Gastroesophageal sphincter (tissue), 4 donors: ENCODE data around the gene PTBP3. TPM values are rescaled to one million over a fixed set of nuclear protein-coding genes. Genes with fewer than 3 reads are reported as not detected.

ENCODE experiments used
- ATAC-seq: fragments of 150-250 bp; one replicate; pipeline ENCODE4 v1.9.1; 2016; ENCODE audit warnings: mild to moderate bottlenecking, moderate library complexity
- H3K27ac ChIP-seq, 4 donors: fragments of 200-600 bp; sonication (generic) in 3 of 4; 1 replicate in 3 of 4; 2 replicates in 1 of 4; pipeline ENCODE4 v1.5.1; 2016 to 2019
- H3K27me3 ChIP-seq: fragments of 200-600 bp; sonication (generic); one replicate; pipeline ENCODE4 v1.5.1; 2019
- H3K36me3 ChIP-seq, 2 donors: fragments of 200-600 bp; sonication (generic); one replicate each; pipeline ENCODE4 v1.5.1; 2019; ENCODE audit warnings: control low read depth in 1 of 2
- H3K4me1 ChIP-seq, 3 donors: fragments of 200-600 bp; sonication (generic); 1 replicate in 2 of 3; 2 replicates in 1 of 3; pipeline ENCODE4 v1.5.1; 2016 to 2019; ENCODE audit warnings: control low read depth in 2 of 3
- H3K4me3 ChIP-seq, 2 donors: fragments of 200-600 bp; sonication (generic); one replicate each; pipeline ENCODE4 v1.5.1; 2019; ENCODE audit warnings: mild to moderate bottlenecking in 1 of 2, moderate library complexity in 1 of 2
- H3K9me3 ChIP-seq, 3 donors: fragments of 200-600 bp; sonication (generic); one replicate each; pipeline ENCODE4 v1.5.1; 2017 to 2019; ENCODE audit warnings: control low read depth in 2 of 3
- EP300 ChIP-seq: sonication (generic); formaldehyde crosslinking; IDR thresholded peaks from one replicate; pipeline ENCODE4 v1.6.1; 2017; ENCODE audit warnings: antibody characterized with exemption, mild to moderate bottlenecking
- POLR2A ChIP-seq, 2 donors: fragments of 450-650 bp; IDR thresholded peaks; one replicate each; pipeline ENCODE4 v1.6.1; 2017; ENCODE audit warnings: antibody characterized with exemption in 2 of 2, mild to moderate bottlenecking in 2 of 2, moderate library complexity in 1 of 2
- POLR2AphosphoS5 ChIP-seq: sonication (generic); formaldehyde crosslinking; IDR thresholded peaks from one replicate; pipeline ENCODE4 v1.6.1; 2017; ENCODE audit warnings: antibody characterized with exemption
- WGBS, 2 donors: methylation state at CpG; one replicate each; pipeline ENCODE4 v1.1.5; 2018; ENCODE audit warnings: low coverage in 1 of 2; 5-methylcytosine and 5-hydroxymethylcytosine counted together
- total RNA-seq, 4 donors: library from RNA; depleted of rRNA; stranded (reverse); fragments of >200 nt; gene quantifications; one replicate each; pipeline ENCODE4 v1.1.0, GENCODE V29; 2016
- TF ChIP-seq, protein P1 (sequence below), 4 experiments: fragments of 200-600 bp in 2 of 4; fragments of 450-650 bp in 2 of 4; sonication (generic) in 1 of 4; IDR thresholded peaks; one replicate each; pipeline ENCODE4 v1.5.1; 2017 to 2019; ENCODE audit warnings: antibody characterized with exemption in 4 of 4, mild to moderate bottlenecking in 2 of 4, moderate library complexity in 2 of 4

PTBP3 gene
- total RNA-seq, 4 donors from 2014 or later = 13.7 to 28.2 (median 24.6) TPM

DNA sequence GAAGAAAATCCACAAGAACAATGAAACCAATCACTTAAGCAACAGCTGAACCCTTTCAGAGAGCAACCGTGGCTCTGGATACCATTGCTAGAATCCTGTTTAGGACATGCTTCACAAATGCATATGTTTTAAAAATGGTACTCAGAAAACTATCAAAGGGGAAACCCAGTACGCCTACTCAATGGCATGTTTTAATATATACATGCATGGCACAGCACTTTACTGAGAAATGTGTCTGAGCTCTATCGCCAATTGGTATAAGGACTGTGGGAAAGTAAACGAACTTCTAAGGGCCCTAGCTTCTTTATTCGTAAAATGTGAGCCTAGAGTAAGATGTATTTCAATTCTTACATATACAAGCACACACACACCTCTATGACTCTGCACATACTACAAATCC, 72.3 kb downstream of the PTBP3 start:
- no peaks in the 10 kb centered on the region for H3K27me3 ChIP-seq
- H3K9me3 ChIP-seq = no peaks in the 10 kb centered on the region
- WGBS, 2 donors = 72 to 83% methylated on average over 5 of the region's 5 CpGs
- H3K27ac ChIP-seq = no peak overlapping the region
- TF ChIP-seq, protein P1, sequence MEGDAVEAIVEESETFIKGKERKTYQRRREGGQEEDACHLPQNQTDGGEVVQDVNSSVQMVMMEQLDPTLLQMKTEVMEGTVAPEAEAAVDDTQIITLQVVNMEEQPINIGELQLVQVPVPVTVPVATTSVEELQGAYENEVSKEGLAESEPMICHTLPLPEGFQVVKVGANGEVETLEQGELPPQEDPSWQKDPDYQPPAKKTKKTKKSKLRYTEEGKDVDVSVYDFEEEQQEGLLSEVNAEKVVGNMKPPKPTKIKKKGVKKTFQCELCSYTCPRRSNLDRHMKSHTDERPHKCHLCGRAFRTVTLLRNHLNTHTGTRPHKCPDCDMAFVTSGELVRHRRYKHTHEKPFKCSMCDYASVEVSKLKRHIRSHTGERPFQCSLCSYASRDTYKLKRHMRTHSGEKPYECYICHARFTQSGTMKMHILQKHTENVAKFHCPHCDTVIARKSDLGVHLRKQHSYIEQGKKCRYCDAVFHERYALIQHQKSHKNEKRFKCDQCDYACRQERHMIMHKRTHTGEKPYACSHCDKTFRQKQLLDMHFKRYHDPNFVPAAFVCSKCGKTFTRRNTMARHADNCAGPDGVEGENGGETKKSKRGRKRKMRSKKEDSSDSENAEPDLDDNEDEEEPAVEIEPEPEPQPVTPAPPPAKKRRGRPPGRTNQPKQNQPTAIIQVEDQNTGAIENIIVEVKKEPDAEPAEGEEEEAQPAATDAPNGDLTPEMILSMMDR (IDR thresholded peaks at IDR 0.05) = no peak
- TF ChIP-seq POLR2A (IDR thresholded peaks at IDR 0.05) = no peak
- TF ChIP-seq EP300 = no peak
- no peak for TF ChIP-seq POLR2AphosphoS5
- H3K4me1 ChIP-seq = peaks cover 0 to 16% (median 0%) of the 10 kb centered on the region in 3 donors
- H3K36me3 ChIP-seq = peaks cover 0 to 11% of the 10 kb centered on the region in 2 donors
- H3K4me3 ChIP-seq = no peak overlapping the region
- ATAC-seq = no peak

- 90 to 96% methylated on average over 2 of the region's 2 CpGs for WGBS, 2 donors
- H3K36me3 ChIP-seq = no peaks in the 10 kb centered on the region
- no peaks in the 10 kb centered on the region for H3K27me3 ChIP-seq
- TF ChIP-seq POLR2AphosphoS5 (no peak), POLR2A (IDR thresholded peaks at IDR 0.05) (no peak), EP300 (no peak)
- TF ChIP-seq, protein P1 (IDR thresholded peaks at IDR 0.05) = no peak
- H3K27ac ChIP-seq = no peak overlapping the region
- H3K9me3 ChIP-seq = no peaks in the 10 kb centered on the region
- no peak for ATAC-seq
- no peaks in the 10 kb centered on the region for H3K4me1 ChIP-seq
- H3K4me3 ChIP-seq = no peak overlapping the region
Observed at GRCh38 chr9:112258106-112258505, 75.3 kb downstream of the PTBP3 start.

DNA sequence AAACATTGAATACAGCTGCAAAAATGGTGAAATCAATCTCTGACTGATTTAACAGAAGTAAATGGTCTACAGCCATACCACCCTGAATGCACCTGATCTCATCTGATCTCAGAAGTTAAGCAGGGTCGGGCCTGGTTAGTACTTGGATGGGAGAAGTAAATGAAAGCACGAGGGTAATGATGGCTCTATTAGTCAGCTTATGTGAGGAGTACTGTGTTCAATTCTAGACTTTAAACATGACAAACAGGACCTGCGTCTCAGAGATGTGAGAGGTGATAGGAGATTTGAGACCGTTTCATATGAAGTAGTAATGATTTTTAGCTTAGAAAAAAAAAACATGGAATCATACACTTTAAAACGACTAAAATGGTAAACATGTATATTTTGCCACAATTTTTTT, 81.2 kb downstream of the PTBP3 start:
- Histone ChIP-seq H3K27ac (no peak overlapping the region), H3K4me1 (no peaks in the 10 kb centered on the region), H3K36me3 (peaks cover 0 to 12% of the 10 kb centered on the region in 2 donors), H3K4me3 (no peak overlapping the region), H3K9me3 (no peaks in the 10 kb centered on the region), H3K27me3 (no peaks in the 10 kb centered on the region)
- ATAC-seq = no peak
- TF ChIP-seq EP300 (no peak), POLR2AphosphoS5 (no peak), POLR2A (IDR thresholded peaks at IDR 0.05) (no peak)
- TF ChIP-seq, protein P1 (IDR thresholded peaks at IDR 0.05) = no peak
- WGBS, 2 donors = 79 to 85% methylated on average over 5 of the region's 5 CpGs

DNA sequence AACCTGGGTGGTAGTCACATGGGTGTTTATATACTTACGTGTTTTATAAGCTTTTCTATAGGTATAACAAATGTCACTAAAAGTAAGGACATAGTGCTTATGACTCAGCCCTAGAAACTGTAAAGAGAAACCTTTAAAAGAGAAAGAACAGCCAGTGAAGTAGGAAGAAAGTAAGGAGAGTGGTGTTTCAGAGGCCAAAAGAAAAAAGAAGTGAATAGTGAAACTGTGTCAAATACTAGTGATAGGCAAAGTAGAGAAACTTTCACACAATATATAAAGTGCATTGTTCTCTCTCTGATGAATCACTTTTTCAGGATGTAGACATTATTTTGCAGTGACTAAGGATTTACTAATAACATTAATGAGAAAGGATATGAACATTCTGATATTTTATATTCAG, 84.1 kb downstream of the PTBP3 start:
- Histone ChIP-seq H3K9me3 (no peaks in the 10 kb centered on the region), H3K4me3 (no peak overlapping the region), H3K36me3 (peaks cover 0 to 24% of the 10 kb centered on the region in 2 donors), H3K27ac (no peak overlapping the region), H3K27me3 (no peaks in the 10 kb centered on the region), H3K4me1 (no peaks in the 10 kb centered on the region)
- no peak for ATAC-seq
- TF ChIP-seq POLR2A (IDR thresholded peaks at IDR 0.05) (no peak), POLR2AphosphoS5 (no peak), EP300 (no peak)
- TF ChIP-seq, protein P1 (IDR thresholded peaks at IDR 0.05) = no peak
- 85 to 100% methylated on average over 1 of the region's 1 CpG for WGBS, 2 donors

- 75 to 78% methylated on average over 1 of the region's 1 CpG for WGBS, 2 donors
- no peaks in the 10 kb centered on the region for H3K9me3 ChIP-seq
- H3K27ac ChIP-seq = no peak overlapping the region
- H3K4me1 ChIP-seq = no peaks in the 10 kb centered on the region
- no peak for ATAC-seq
- H3K4me3 ChIP-seq = no peak overlapping the region
- no peaks in the 10 kb centered on the region for H3K27me3 ChIP-seq
- TF ChIP-seq POLR2A (IDR thresholded peaks at IDR 0.05) = no peak
- TF ChIP-seq, protein P1 (IDR thresholded peaks at IDR 0.05) = no peak
- no peak for TF ChIP-seq POLR2AphosphoS5
- no peak for TF ChIP-seq EP300
- H3K36me3 ChIP-seq = peaks cover 0 to 24% of the 10 kb centered on the region in 2 donors
Observed at GRCh38 chr9:112248722-112249121, 84.7 kb downstream of the PTBP3 start.
